SU-DHL-6 (cell line): ENCODE measurements around the gene TLN1.

Experiments
- EZH2phosphoT487 ChIP-seq: fragments of 200-600 bp; sonication (generic), shearing (Covaris generic); conservative IDR thresholded peaks from 2 replicates; pipeline ENCODE4 v1.6.1; 2018; ENCODE audit warnings: mild to moderate bottlenecking, antibody characterized with exemption, low read length, moderate library complexity, mixed read lengths
- TF ChIP-seq, protein P1 (sequence below): fragments of 200-600 bp; sonication (generic); IDR thresholded peaks from one replicate; pipeline ENCODE4 v1.5.1; 2017; ENCODE audit warnings: antibody characterized with exemption, mild to moderate bottlenecking, low read length, moderate library complexity; ENCODE audit not compliant: insufficient read depth, poor library complexity, severe bottlenecking

- TF ChIP-seq, protein P1, sequence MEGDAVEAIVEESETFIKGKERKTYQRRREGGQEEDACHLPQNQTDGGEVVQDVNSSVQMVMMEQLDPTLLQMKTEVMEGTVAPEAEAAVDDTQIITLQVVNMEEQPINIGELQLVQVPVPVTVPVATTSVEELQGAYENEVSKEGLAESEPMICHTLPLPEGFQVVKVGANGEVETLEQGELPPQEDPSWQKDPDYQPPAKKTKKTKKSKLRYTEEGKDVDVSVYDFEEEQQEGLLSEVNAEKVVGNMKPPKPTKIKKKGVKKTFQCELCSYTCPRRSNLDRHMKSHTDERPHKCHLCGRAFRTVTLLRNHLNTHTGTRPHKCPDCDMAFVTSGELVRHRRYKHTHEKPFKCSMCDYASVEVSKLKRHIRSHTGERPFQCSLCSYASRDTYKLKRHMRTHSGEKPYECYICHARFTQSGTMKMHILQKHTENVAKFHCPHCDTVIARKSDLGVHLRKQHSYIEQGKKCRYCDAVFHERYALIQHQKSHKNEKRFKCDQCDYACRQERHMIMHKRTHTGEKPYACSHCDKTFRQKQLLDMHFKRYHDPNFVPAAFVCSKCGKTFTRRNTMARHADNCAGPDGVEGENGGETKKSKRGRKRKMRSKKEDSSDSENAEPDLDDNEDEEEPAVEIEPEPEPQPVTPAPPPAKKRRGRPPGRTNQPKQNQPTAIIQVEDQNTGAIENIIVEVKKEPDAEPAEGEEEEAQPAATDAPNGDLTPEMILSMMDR = no peak
- no peak for TF ChIP-seq EZH2phosphoT487
Measured at GRCh38 chr9:35727676-35728040, 4.3 kb downstream of the TLN1 start.
